HL-60 (cell line): ENCODE results near the gene TOMM70.

Source experiments
- GABPA ChIP-seq: IDR thresholded peaks from 2 replicates; pipeline ENCODE4 v1.6.1; 2012; ENCODE audit warnings: low read depth
- POLR2AphosphoS5 ChIP-seq: IDR thresholded peaks from 2 replicates; pipeline ENCODE4 v1.6.1; 2012; ENCODE audit warnings: low read depth
- SPI1 ChIP-seq: IDR thresholded peaks from 2 replicates; pipeline ENCODE4 v1.6.1; 2012; ENCODE audit warnings: low read depth, mild to moderate bottlenecking, borderline replicate concordance
- TF ChIP-seq, protein P1 (sequence below): IDR thresholded peaks from one replicate; pipeline ENCODE4 v1.5.1; 2011; ENCODE audit warnings: low read length, control low read depth, inconsistent platforms; ENCODE audit not compliant: insufficient read depth

DNA sequence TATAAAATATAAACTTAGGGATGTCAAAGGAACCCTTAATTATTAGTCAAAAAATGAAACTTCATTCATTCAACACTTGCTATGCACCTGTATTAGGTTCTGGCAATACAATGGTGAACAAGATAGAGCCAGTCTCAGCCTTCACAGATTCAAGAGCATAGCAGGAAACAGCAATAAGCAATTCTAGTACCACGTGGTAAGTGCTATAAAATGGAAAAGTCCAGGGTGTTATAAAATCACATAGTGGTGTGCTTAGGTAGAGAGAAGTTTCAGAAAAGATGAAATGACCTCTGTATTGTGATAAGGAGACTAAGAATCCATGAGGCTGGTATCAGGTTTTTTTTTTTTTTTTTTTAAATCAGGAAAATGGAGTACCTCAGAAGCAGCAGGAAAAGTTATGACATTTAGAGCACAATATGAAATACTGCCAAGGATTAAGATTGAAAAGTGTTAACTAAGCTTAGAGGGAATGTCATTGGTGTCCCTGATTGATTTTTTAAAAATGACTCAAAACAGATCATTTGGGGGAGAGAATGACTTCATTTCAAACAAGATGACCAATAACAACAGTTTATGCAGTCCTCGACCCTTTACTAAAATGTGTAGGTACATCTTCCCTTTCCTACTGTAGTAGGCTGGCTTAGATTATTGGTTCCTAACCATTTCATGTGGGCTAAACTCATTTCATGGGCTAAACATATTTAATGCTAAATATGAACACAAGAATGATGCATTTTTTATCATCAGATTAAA lies 5.0 kb downstream of the TOMM70 start:
- TF ChIP-seq, protein P1, sequence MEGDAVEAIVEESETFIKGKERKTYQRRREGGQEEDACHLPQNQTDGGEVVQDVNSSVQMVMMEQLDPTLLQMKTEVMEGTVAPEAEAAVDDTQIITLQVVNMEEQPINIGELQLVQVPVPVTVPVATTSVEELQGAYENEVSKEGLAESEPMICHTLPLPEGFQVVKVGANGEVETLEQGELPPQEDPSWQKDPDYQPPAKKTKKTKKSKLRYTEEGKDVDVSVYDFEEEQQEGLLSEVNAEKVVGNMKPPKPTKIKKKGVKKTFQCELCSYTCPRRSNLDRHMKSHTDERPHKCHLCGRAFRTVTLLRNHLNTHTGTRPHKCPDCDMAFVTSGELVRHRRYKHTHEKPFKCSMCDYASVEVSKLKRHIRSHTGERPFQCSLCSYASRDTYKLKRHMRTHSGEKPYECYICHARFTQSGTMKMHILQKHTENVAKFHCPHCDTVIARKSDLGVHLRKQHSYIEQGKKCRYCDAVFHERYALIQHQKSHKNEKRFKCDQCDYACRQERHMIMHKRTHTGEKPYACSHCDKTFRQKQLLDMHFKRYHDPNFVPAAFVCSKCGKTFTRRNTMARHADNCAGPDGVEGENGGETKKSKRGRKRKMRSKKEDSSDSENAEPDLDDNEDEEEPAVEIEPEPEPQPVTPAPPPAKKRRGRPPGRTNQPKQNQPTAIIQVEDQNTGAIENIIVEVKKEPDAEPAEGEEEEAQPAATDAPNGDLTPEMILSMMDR = no peak
- TF ChIP-seq SPI1 (no peak), GABPA (no peak), POLR2AphosphoS5 (no peak)
